ENCODE measurements around the gene THAP5.

Gene THAP5

GRCh38 chr7:108569381-108570145, at the start of gene THAP5, which contains the start of gene DNAJB9:
Gene THAP5 (minus strand): TSS chr7:108569706. CDS start chr7:108569569, 137 bp downstream.
Gene DNAJB9 (plus strand): TSS chr7:108569874. CDS start chr7:108571727, 1,853 bp downstream.
- DNase-seq: peak; percentile 61

- no peak for DNase-seq
These were observed 48.5 kb upstream of the THAP5 start for GRCh38 chr7:108618056-108618455.

- no peak for DNase-seq
These were observed 45.4 kb upstream of the THAP5 start for GRCh38 chr7:108614896-108615295.

GRCh38 chr7:108613949-108614381, 44.5 kb upstream of the THAP5 start:
- no peak for DNase-seq

- DNase-seq: no peak
These were observed 43.8 kb upstream of the THAP5 start for GRCh38 chr7:108613147-108613948.

GRCh38 chr7:108611268-108611667, 41.8 kb upstream of the THAP5 start:
- DNase-seq: no peak

- no peak for DNase-seq
These were observed 40.1 kb upstream of the THAP5 start for GRCh38 chr7:108609643-108610042.

- no peak for DNase-seq
These were observed 36.2 kb upstream of the THAP5 start for GRCh38 chr7:108605559-108606201.

GRCh38 chr7:108604307-108605077, 35.0 kb upstream of the THAP5 start:
- DNase-seq: no peak

- DNase-seq: no peak
These were observed 34.3 kb upstream of the THAP5 start for GRCh38 chr7:108603656-108604306.

- DNase-seq: no peak
These were observed 30.9 kb upstream of the THAP5 start for GRCh38 chr7:108600399-108600798.

GRCh38 chr7:108598914-108599580, 29.5 kb upstream of the THAP5 start:
- no peak for DNase-seq

- DNase-seq: no peak
These were observed 28.6 kb upstream of the THAP5 start for GRCh38 chr7:108598153-108598552.

- no peak for DNase-seq
These were observed 27.1 kb upstream of the THAP5 start for GRCh38 chr7:108596560-108596959.

GRCh38 chr7:108592646-108593201, 23.2 kb upstream of the THAP5 start:
- DNase-seq: no peak

- DNase-seq: no peak
These were observed 21.1 kb upstream of the THAP5 start for GRCh38 chr7:108590606-108591005.

- no peak for DNase-seq
These were observed 20.4 kb upstream of the THAP5 start for GRCh38 chr7:108589874-108590273.

GRCh38 chr7:108589199-108589598, 19.7 kb upstream of the THAP5 start:
- no peak for DNase-seq

- no peak for DNase-seq
These were observed 16.8 kb upstream of the THAP5 start for GRCh38 chr7:108586274-108586710.

- DNase-seq: no peak
These were observed 16.3 kb upstream of the THAP5 start for GRCh38 chr7:108585843-108586242.

- no peak for DNase-seq
These were observed 14.7 kb upstream of the THAP5 start for GRCh38 chr7:108584211-108584610.

All from 8988T (cell line).